ENCODE measurements around the gene RGS3. TPM values are rescaled to one million over a fixed set of nuclear protein-coding genes. Genes with fewer than 3 reads are reported as not detected.

The RGS3 gene
- polyA plus RNA-seq, 2 of the 4 experiments (the other 2 are of a cell fraction): 19.6 to 22.9 TPM

DNA sequence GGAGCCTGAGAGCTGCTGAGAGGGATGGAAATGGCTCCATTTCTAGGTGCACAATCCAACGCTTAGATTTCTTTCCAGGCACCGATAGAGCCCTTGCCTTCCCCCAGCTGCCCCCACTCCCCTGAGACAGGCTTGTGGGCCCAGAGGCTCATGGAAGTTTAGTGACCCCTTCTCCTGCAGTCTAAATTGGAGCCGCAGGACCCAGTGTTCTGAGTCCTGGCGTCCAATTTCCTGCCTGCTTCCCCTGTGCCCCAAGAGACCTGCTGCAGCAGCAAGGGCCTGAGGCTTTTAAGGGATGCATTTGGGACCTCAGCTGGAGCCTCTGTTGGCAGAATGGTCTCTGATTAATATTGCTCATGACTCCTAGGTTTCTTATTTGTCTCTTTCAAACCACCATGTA lies 61.7 kb downstream of the RGS3 start:
- CTCF ChIA-PET: interaction anchor here (1.0 to 3.8 kb wide), 5 partner anchors 13 to 251 kb away, joined by 3 to 10 read pairs (median 6); no protein-coding TSS in a partner anchor
- no peak overlapping the region for H3K4me2 ChIP-seq
- TF ChIP-seq JUN (IDR thresholded peaks at IDR 0.05) (no peak), HEYL (CRISPR knock-in tag; IDR thresholded peaks at IDR 0.05) (no peak), EHF (CRISPR knock-in tag; IDR thresholded peaks at IDR 0.05) (no peak), CBX8 (IDR thresholded peaks at IDR 0.05) (no peak), NR3C1 (IDR thresholded peaks at IDR 0.05) (no peak), ZSCAN20 (CRISPR knock-in tag; IDR thresholded peaks at IDR 0.05) (no peak), ZC3H11A (IDR thresholded peaks at IDR 0.05) (no peak), ESRRA (IDR thresholded peaks at IDR 0.05; ENCODE audit: borderline replicate concordance, low read length) (no peak), MYC (IDR thresholded peaks at IDR 0.05; ENCODE audit: borderline replicate concordance, low read length) (no peak), NFE2L2 (conservative IDR thresholded peaks at IDR 0.05; ENCODE audit: low read length) (no peak)
- TF ChIP-seq, protein P1, sequence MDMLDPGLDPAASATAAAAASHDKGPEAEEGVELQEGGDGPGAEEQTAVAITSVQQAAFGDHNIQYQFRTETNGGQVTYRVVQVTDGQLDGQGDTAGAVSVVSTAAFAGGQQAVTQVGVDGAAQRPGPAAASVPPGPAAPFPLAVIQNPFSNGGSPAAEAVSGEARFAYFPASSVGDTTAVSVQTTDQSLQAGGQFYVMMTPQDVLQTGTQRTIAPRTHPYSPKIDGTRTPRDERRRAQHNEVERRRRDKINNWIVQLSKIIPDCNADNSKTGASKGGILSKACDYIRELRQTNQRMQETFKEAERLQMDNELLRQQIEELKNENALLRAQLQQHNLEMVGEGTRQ (IDR thresholded peaks at IDR 0.05): no peak
- no peak for ATAC-seq
- H3K4me1 ChIP-seq: peaks cover 20% of the 10 kb centered on the region
- H3K9me3 ChIP-seq: no peaks in the 10 kb centered on the region
- no peak overlapping the region for H3K27ac ChIP-seq
- no peak for FAIRE-seq
- WGBS (ENCODE audit: missing lambda C conversion rate): 98% methylated on average over 4 of the region's 4 CpGs
- POLR2A ChIA-PET: no interaction called here
- H3K4me3 ChIP-seq: no peak overlapping the region
- DNase-seq (ENCODE audit: low read depth in 1 of 2, low spot score in 1 of 2): no peak

GRCh38 chr9:113525831-113526230 lies 62.3 kb downstream of the RGS3 start:
- no peak for FAIRE-seq
- H3K4me2 ChIP-seq: no peak overlapping the region
- H3K27ac ChIP-seq: no peak overlapping the region
- CTCF ChIA-PET: interaction anchor here (0.8 to 3.8 kb wide), 3 partner anchors 66 to 130 kb away, joined by 3 to 10 read pairs (median 9); no protein-coding TSS in a partner anchor
- POLR2A ChIA-PET: no interaction called here
- H3K9me3 ChIP-seq: no peaks in the 10 kb centered on the region
- 91% methylated on average over 8 of the region's 8 CpGs for WGBS (ENCODE audit: missing lambda C conversion rate)
- TF ChIP-seq JUN (IDR thresholded peaks at IDR 0.05) (no peak), GATA3 (IDR thresholded peaks at IDR 0.05; ENCODE audit: borderline replicate concordance) (no peak), REST (IDR thresholded peaks at IDR 0.05) (no peak), FOSB (CRISPR knock-in tag; IDR thresholded peaks at IDR 0.05) (no peak), HOXB5 (CRISPR knock-in tag; IDR thresholded peaks at IDR 0.05) (no peak), E2F6 (IDR thresholded peaks at IDR 0.05; ENCODE audit: borderline replicate concordance, low read depth) (no peak), ZFP36 (IDR thresholded peaks at IDR 0.05; ENCODE audit: borderline replicate concordance, partially characterized antibody) (no peak), HMGXB4 (CRISPR knock-in tag; IDR thresholded peaks at IDR 0.05; ENCODE audit: borderline replicate concordance) (no peak), KDM5A (IDR thresholded peaks at IDR 0.05) (no peak), RNF2 (IDR thresholded peaks at IDR 0.05; ENCODE audit: borderline replicate concordance, low read depth) (no peak), MYC (IDR thresholded peaks at IDR 0.05; ENCODE audit: borderline replicate concordance, low read length) (no peak), RARB (CRISPR knock-in tag; IDR thresholded peaks at IDR 0.05) (no peak), EHF (CRISPR knock-in tag; IDR thresholded peaks at IDR 0.05) (no peak), PBX3 (IDR thresholded peaks at IDR 0.05) (no peak), NFE2L2 (conservative IDR thresholded peaks at IDR 0.05; ENCODE audit: low read length) (no peak), ELK1 (IDR thresholded peaks at IDR 0.05; ENCODE audit: low read depth, low read length) (no peak), ZSCAN20 (CRISPR knock-in tag; IDR thresholded peaks at IDR 0.05) (no peak), CHD4 (IDR thresholded peaks at IDR 0.05; ENCODE audit: borderline replicate concordance) (no peak)
- TF ChIP-seq, protein P1 (IDR thresholded peaks at IDR 0.05): no peak
- TF ChIP-seq, protein P2, sequence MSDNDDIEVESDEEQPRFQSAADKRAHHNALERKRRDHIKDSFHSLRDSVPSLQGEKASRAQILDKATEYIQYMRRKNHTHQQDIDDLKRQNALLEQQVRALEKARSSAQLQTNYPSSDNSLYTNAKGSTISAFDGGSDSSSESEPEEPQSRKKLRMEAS (IDR thresholded peaks at IDR 0.05): no peak
- DNase-seq (ENCODE audit: low read depth in 1 of 2, low spot score in 1 of 2): no peak
- H3K4me3 ChIP-seq: no peak overlapping the region
- no peak for ATAC-seq
- H3K4me1 ChIP-seq: peaks cover 14% of the 10 kb centered on the region

Data from A549 (cell line).